Thyroid gland (tissue), 4 donors: Measurements from ENCODE around the gene SIGLEC10. TPM values are rescaled to one million over a fixed set of nuclear protein-coding genes. Genes with fewer than 3 reads are reported as not detected.

Experiments used
- DNase-seq, 2 donors: peaks; one replicate each; pipeline ENCODE4 v3.0.0-alpha.2; 2019
- H3K27ac ChIP-seq, 3 donors: fragments of 200-600 bp; sonication (generic); 1 replicate in 2 of 3; 2 replicates in 1 of 3; pipeline ENCODE4 v1.5.1; 2016 to 2019; ENCODE audit warnings: mild to moderate bottlenecking in 1 of 3, moderate library complexity in 1 of 3
- H3K27me3 ChIP-seq: fragments of 200-600 bp; sonication (generic); one replicate; pipeline ENCODE4 v1.5.1; 2019
- H3K36me3 ChIP-seq, 2 donors: fragments of 200-600 bp; sonication (generic); one replicate each; pipeline ENCODE4 v1.5.1; 2016 to 2019
- H3K4me1 ChIP-seq, 2 donors: fragments of 200-600 bp; sonication (generic); one replicate each; pipeline ENCODE4 v1.5.1; 2017 to 2019
- H3K4me3 ChIP-seq, 3 donors: fragments of 200-600 bp; sonication (generic); replicated peaks in 1 of 3; 1 replicate in 2 of 3; 2 replicates in 1 of 3; pipeline ENCODE4 v1.5.1; 2016; ENCODE audit warnings: mild to moderate bottlenecking in 1 of 3
- H3K9me3 ChIP-seq: fragments of 200-600 bp; sonication (generic); one replicate; pipeline ENCODE4 v1.5.1; 2017
- POLR2A ChIP-seq, 2 donors: fragments of 450-650 bp; IDR thresholded peaks; one replicate each; pipeline ENCODE4 v1.6.1; 2017; ENCODE audit warnings: antibody characterized with exemption in 2 of 2, mild to moderate bottlenecking in 2 of 2, moderate library complexity in 1 of 2
- WGBS, 2 donors: methylation state at CpG; one replicate each; pipeline ENCODE4 v1.1.5; 2017; 5-methylcytosine and 5-hydroxymethylcytosine counted together
- intact Hi-C: fragments of 100-400 bp; cut with DNase I; formaldehyde crosslinking; loops from one replicate; pipeline ENCODE4 v1.15.1; 2023
- total RNA-seq, 4 donors: library from RNA; depleted of rRNA; stranded (reverse); fragments of >200 nt; gene quantifications; one replicate each; pipeline ENCODE4 v1.2.3, GENCODE V29; 2016
- TF ChIP-seq, protein P1 (sequence below), 6 experiments: fragments of 200-600 bp in 3 of 6; fragments of 450-650 bp in 3 of 6; sonication (generic) in 3 of 6; IDR thresholded peaks; one replicate each; pipeline ENCODE4 v1.5.1; 2016 to 2019; ENCODE audit warnings: antibody characterized with exemption in 6 of 6, mild to moderate bottlenecking in 2 of 6, inconsistent platforms in 1 of 6, moderate library complexity in 1 of 6

Gene SIGLEC10
- total RNA-seq, 4 donors from 2014 or later, result 1.3 to 5.3 (median 2.9) TPM

GRCh38 chr19:51461723-51462161 is 44.3 kb upstream of the SIGLEC10 start:
- Histone ChIP-seq H3K4me1 (no peaks in the 10 kb centered on the region), H3K27ac (no peak overlapping the region), H3K27me3 (no peaks in the 10 kb centered on the region), H3K9me3 (no peaks in the 10 kb centered on the region), H3K36me3 (no peaks in the 10 kb centered on the region), H3K4me3 (no peak overlapping the region)
- intact Hi-C loops, result no loop called here
- WGBS, 2 donors, result 52 to 75% methylated on average over 4 to 8 of the region's 8 CpGs
- TF ChIP-seq POLR2A (IDR thresholded peaks at IDR 0.05), result no peak
- TF ChIP-seq, protein P1, sequence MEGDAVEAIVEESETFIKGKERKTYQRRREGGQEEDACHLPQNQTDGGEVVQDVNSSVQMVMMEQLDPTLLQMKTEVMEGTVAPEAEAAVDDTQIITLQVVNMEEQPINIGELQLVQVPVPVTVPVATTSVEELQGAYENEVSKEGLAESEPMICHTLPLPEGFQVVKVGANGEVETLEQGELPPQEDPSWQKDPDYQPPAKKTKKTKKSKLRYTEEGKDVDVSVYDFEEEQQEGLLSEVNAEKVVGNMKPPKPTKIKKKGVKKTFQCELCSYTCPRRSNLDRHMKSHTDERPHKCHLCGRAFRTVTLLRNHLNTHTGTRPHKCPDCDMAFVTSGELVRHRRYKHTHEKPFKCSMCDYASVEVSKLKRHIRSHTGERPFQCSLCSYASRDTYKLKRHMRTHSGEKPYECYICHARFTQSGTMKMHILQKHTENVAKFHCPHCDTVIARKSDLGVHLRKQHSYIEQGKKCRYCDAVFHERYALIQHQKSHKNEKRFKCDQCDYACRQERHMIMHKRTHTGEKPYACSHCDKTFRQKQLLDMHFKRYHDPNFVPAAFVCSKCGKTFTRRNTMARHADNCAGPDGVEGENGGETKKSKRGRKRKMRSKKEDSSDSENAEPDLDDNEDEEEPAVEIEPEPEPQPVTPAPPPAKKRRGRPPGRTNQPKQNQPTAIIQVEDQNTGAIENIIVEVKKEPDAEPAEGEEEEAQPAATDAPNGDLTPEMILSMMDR (IDR thresholded peaks at IDR 0.05), result no peak
- DNase-seq, result no peak

- intact Hi-C loops, result no loop called here
- no peak overlapping the region for H3K27ac ChIP-seq
- no peaks in the 10 kb centered on the region for H3K4me1 ChIP-seq
- H3K27me3 ChIP-seq, result no peaks in the 10 kb centered on the region
- WGBS, 2 donors, result 60 to 62% methylated on average over 8 to 13 of the region's 13 CpGs
- no peaks in the 10 kb centered on the region for H3K36me3 ChIP-seq
- H3K4me3 ChIP-seq, result no peak overlapping the region
- TF ChIP-seq POLR2A (IDR thresholded peaks at IDR 0.05), result no peak
- TF ChIP-seq, protein P1 (IDR thresholded peaks at IDR 0.05), result no peak
- H3K9me3 ChIP-seq, result no peaks in the 10 kb centered on the region
- no peak for DNase-seq
These were observed 42.9 kb upstream of the SIGLEC10 start for GRCh38 chr19:51460164-51460992.

- H3K9me3 ChIP-seq, result no peaks in the 10 kb centered on the region
- no peaks in the 10 kb centered on the region for H3K4me1 ChIP-seq
- no peak overlapping the region for H3K27ac ChIP-seq
- H3K27me3 ChIP-seq, result no peaks in the 10 kb centered on the region
- TF ChIP-seq POLR2A (IDR thresholded peaks at IDR 0.05), result no peak
- TF ChIP-seq, protein P1 (IDR thresholded peaks at IDR 0.05), result no peak
- H3K4me3 ChIP-seq, result no peak overlapping the region
- intact Hi-C loops, result no loop called here
- H3K36me3 ChIP-seq, result no peaks in the 10 kb centered on the region
- no peak for DNase-seq
- 64 to 74% methylated on average over 10 to 14 of the region's 14 CpGs for WGBS, 2 donors
These were observed 41.6 kb upstream of the SIGLEC10 start for GRCh38 chr19:51458899-51459505.

DNA sequence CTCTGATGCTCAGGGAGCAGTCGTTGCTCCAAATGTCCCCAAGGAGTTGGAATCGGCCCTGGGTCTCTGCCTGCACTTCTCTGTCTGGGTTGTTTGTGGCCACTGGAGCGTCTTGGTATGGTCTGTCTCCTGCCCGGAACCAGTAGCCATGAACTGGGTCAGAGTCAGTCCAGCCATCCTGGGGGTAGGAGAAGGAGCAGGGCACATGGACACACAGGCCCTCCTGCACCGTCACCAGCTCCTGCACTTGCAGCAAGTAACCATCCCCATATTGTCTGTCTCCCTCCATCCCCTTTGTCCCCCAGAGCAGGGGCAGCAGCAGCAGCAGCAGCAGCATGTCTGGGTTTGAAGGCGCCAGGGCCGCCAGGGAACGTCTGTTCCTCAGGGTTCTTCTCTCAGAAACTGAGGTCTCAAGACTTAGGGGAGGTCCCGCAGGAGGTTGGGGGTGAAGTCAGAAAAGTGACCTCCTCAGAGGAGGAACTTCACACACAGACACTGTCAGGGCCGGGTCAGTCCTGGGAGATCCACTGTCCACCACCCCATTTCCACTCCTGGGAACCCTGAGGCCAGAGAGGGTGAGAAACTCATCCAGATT is 40.7 kb upstream of the SIGLEC10 start, which contains the start of gene SIGLEC8:
SIGLEC8 (minus strand) TSS at position 404 of the 595 bp plus-strand sequence; CDS start at position 337, 67 bp downstream.
- no peaks in the 10 kb centered on the region for H3K36me3 ChIP-seq
- no peak for DNase-seq
- no peak within 1 kb of the TSS for H3K4me3 ChIP-seq
- no peaks in the 10 kb centered on the region for H3K9me3 ChIP-seq
- TF ChIP-seq, protein P1 (IDR thresholded peaks at IDR 0.05), result no peak
- no peak for TF ChIP-seq POLR2A (IDR thresholded peaks at IDR 0.05)
- no peaks in the 10 kb centered on the region for H3K4me1 ChIP-seq
- H3K27me3 ChIP-seq, result no peaks in the 10 kb centered on the region
- intact Hi-C loops, result no loop called here
- 56 to 75% methylated on average over 7 to 9 of the region's 10 CpGs for WGBS, 2 donors
- no peak within 1 kb of the TSS for H3K27ac ChIP-seq
